H1 (cell line): ENCODE data around the gene SLC12A7. TPM values are rescaled to one million over a fixed set of nuclear protein-coding genes. Genes with fewer than 3 reads are reported as not detected.

Experiments
- CTCF ChIA-PET: fragments of 300-600 bp; sonication (Branson Sonifier 250); formaldehyde crosslinking; loops from one replicate; lab custom pipeline; 2021; ENCODE audit not compliant: partially characterized antibody; lab: Charles Lee
- POLR2A ChIA-PET: fragments of 300-600 bp; sonication (Branson Sonifier 250); formaldehyde crosslinking; loops from one replicate; lab custom pipeline; 2021; ENCODE audit warnings: inconsistent platforms; ENCODE audit not compliant: partially characterized antibody; lab: Charles Lee
- DNase-seq, 2 experiments: peaks; one replicate each; pipeline versions ENCODE4 v3.0.0 to v3.0.0-alpha.2; 2010 to 2022; ENCODE audit warnings: low spot score in 2 of 2, low read depth in 1 of 2, mixed read lengths in 1 of 2
- FAIRE-seq: peaks from 2 replicates; lab custom pipeline; 2011; peaks lifted over from hg19 to GRCh38; lab: Jason Lieb, UNC
- H2AFZ ChIP-seq: 2 replicates; pipeline ENCODE4 v1.8.1; 2012; ENCODE audit warnings: low read length, inconsistent platforms
- H2AK5ac ChIP-seq: 2 replicates; pipeline ENCODE4 v1.6.1; 2013; ENCODE audit warnings: low read depth, low read length
- H2BK120ac ChIP-seq: replicated peaks from 2 replicates; pipeline ENCODE3; 2013; ENCODE audit warnings: low read depth, low read length, inconsistent platforms
- H2BK12ac ChIP-seq: 2 replicates; pipeline ENCODE4 v1.6.1; 2013; ENCODE audit warnings: low read depth, low read length
- H2BK15ac ChIP-seq: 2 replicates; pipeline ENCODE4 v1.6.1; 2013; ENCODE audit warnings: low read length
- H2BK20ac ChIP-seq: 2 replicates; pipeline ENCODE4 v1.6.1; 2013; ENCODE audit warnings: low read length
- H2BK5ac ChIP-seq: 2 replicates; pipeline ENCODE4 v1.6.1; 2013; ENCODE audit warnings: low read depth, low read length
- H3K14ac ChIP-seq: 2 replicates; pipeline ENCODE4 v1.6.1; 2013; ENCODE audit warnings: inconsistent platforms; ENCODE audit not compliant: insufficient read length
- H3K18ac ChIP-seq: 2 replicates; pipeline ENCODE4 v1.6.1; 2013; ENCODE audit warnings: low read length; ENCODE audit errors: extremely low read depth
- H3K23ac ChIP-seq: 2 replicates; pipeline ENCODE4 v1.6.1; 2013; ENCODE audit warnings: inconsistent platforms; ENCODE audit not compliant: insufficient read length
- H3K23me2 ChIP-seq: 2 replicates; pipeline ENCODE4 v1.6.1; 2013; ENCODE audit warnings: low read depth, low read length
- H3K27ac ChIP-seq: 2 replicates; pipeline ENCODE4 v1.6.1; 2011; ENCODE audit warnings: low read depth, low read length, inconsistent platforms
- H3K27me3 ChIP-seq, 4 experiments: replicated peaks in 1 of 4; 1 replicate in 1 of 4; 2 replicates in 3 of 4; pipeline versions ENCODE4 v1.6.1 to v1.8.1; 2011 to 2013; ENCODE audit warnings: low read length in 3 of 4, mild to moderate bottlenecking in 3 of 4, inconsistent platforms in 2 of 4, mixed read lengths in 2 of 4, moderate library complexity in 1 of 4; ENCODE audit not compliant: control insufficient read depth in 3 of 4, insufficient read depth in 3 of 4; ENCODE audit errors: extremely low read depth in 1 of 4
- H3K36me3 ChIP-seq, 4 experiments: 2 replicates each; pipeline versions ENCODE4 v1.6.1 to v1.8.1; 2011 to 2013; ENCODE audit warnings: mild to moderate bottlenecking in 4 of 4, low read length in 3 of 4, moderate library complexity in 2 of 4, control low read depth in 1 of 4, inconsistent platforms in 1 of 4; ENCODE audit not compliant: insufficient read depth in 4 of 4, control insufficient read depth in 2 of 4
- H3K4ac ChIP-seq: replicated peaks from 2 replicates; pipeline ENCODE3; 2013; ENCODE audit warnings: low read length, low read depth, mixed read lengths, inconsistent platforms; ENCODE audit not compliant: insufficient read length
- H3K4me1 ChIP-seq, 4 experiments: replicated peaks in 1 of 4; 1 replicate in 1 of 4; 2 replicates in 3 of 4; pipeline versions ENCODE4 v1.6.1 to v1.8.1; 2011 to 2013; ENCODE audit warnings: low read length in 3 of 4, inconsistent platforms in 2 of 4, mixed read lengths in 1 of 4; ENCODE audit not compliant: insufficient read depth in 4 of 4, control insufficient read depth in 3 of 4
- H3K4me2 ChIP-seq, 2 experiments: 2 replicates each; pipeline versions ENCODE4 v1.6.1 to v1.8.1; 2011 to 2013; ENCODE audit warnings: low read depth in 2 of 2, low read length in 2 of 2, control low read depth in 1 of 2, inconsistent platforms in 1 of 2, mild to moderate bottlenecking in 1 of 2; ENCODE audit not compliant: insufficient read depth in 1 of 2
- H3K4me3 ChIP-seq, 4 experiments: fragments of 200-600, 300-600 bp in 1 of 4; sonication (generic), shearing (Covaris generic), sonication (Bioruptor Twin) in 1 of 4; 2 replicates each; pipeline versions ENCODE4 v1.5.1 to v1.8.1; 2011 to 2016; ENCODE audit warnings: low read length in 4 of 4, low read depth in 3 of 4, control low read depth in 2 of 4, inconsistent platforms in 2 of 4, mild to moderate bottlenecking in 2 of 4, mixed read lengths in 1 of 4, moderate library complexity in 1 of 4; ENCODE audit not compliant: insufficient read depth in 2 of 4; ENCODE audit errors: extremely low read depth in 1 of 4
- H3K56ac ChIP-seq: replicated peaks from 2 replicates; pipeline ENCODE3; 2013; ENCODE audit warnings: low read depth, mild to moderate bottlenecking, mixed read lengths, low read length, inconsistent platforms; ENCODE audit not compliant: insufficient read length
- H3K79me1 ChIP-seq: 2 replicates; pipeline ENCODE4 v1.6.1; 2013; ENCODE audit warnings: low read depth, low read length, control low read depth
- H3K79me2 ChIP-seq, 2 experiments: 2 replicates each; pipeline versions ENCODE4 v1.6.1 to v1.8.1; 2012 to 2013; ENCODE audit warnings: low read length in 2 of 2, mild to moderate bottlenecking in 2 of 2, inconsistent platforms in 1 of 2; ENCODE audit not compliant: insufficient read depth in 2 of 2, control insufficient read depth in 1 of 2
- H3K9ac ChIP-seq, 4 experiments: replicated peaks in 1 of 4; 1 replicate in 1 of 4; 2 replicates in 3 of 4; pipeline versions ENCODE4 v1.6.1 to v1.8.1; 2011 to 2013; ENCODE audit warnings: low read depth in 3 of 4, low read length in 3 of 4, control low read depth in 2 of 4, mild to moderate bottlenecking in 2 of 4, moderate library complexity in 2 of 4, inconsistent platforms in 1 of 4; ENCODE audit errors: extremely low read depth in 1 of 4
- H3K9me3 ChIP-seq, 2 experiments: 2 replicates each; pipeline versions ENCODE4 v1.6.1 to v1.8.1; 2012 to 2013; ENCODE audit warnings: mild to moderate bottlenecking in 2 of 2, moderate library complexity in 2 of 2, control low read depth in 1 of 2, inconsistent platforms in 1 of 2, low read depth in 1 of 2, low read length in 1 of 2, mixed read lengths in 1 of 2; ENCODE audit not compliant: insufficient read depth in 2 of 2
- H4K20me1 ChIP-seq, 2 experiments: replicated peaks in 1 of 2; 2 replicates each; pipeline versions ENCODE3 to v1.8.1; 2011 to 2013; ENCODE audit warnings: inconsistent platforms in 2 of 2, low read length in 2 of 2, mild to moderate bottlenecking in 1 of 2; ENCODE audit not compliant: insufficient read depth in 2 of 2, control insufficient read depth in 1 of 2
- H4K5ac ChIP-seq: 2 replicates; pipeline ENCODE4 v1.6.1; 2013; ENCODE audit warnings: low read length, low read depth, mixed read lengths, inconsistent platforms; ENCODE audit not compliant: insufficient read length
- H4K8ac ChIP-seq: 2 replicates; pipeline ENCODE4 v1.8.0; 2013; ENCODE audit warnings: mild to moderate bottlenecking, moderate library complexity, low read length, inconsistent platforms; ENCODE audit not compliant: insufficient read depth; ENCODE audit errors: extremely low read depth
- H4K91ac ChIP-seq: replicated peaks from 2 replicates; pipeline ENCODE3; 2013; ENCODE audit warnings: low read length, mixed read lengths, inconsistent platforms; ENCODE audit not compliant: insufficient read length
- ASH2L ChIP-seq: fragments of 200-600, 300-600 bp; sonication (generic); IDR thresholded peaks from one replicate; pipeline ENCODE4 v1.7.1; 2017; ENCODE audit warnings: low read length
- BRCA1 ChIP-seq: IDR thresholded peaks from 2 replicates; pipeline ENCODE4 v1.6.1; 2012; ENCODE audit warnings: low read depth, low read length, improper control_type of control experiment
- CEBPB ChIP-seq: IDR thresholded peaks from 2 replicates; pipeline ENCODE4 v1.6.1; 2012; ENCODE audit warnings: low read depth, low read length
- CTBP2 ChIP-seq: IDR thresholded peaks from 2 replicates; pipeline ENCODE4 v1.7.0; 2011; ENCODE audit warnings: borderline replicate concordance, mild to moderate bottlenecking, moderate library complexity, mixed read lengths, low read length; ENCODE audit not compliant: insufficient read depth, insufficient read length
- EP300 ChIP-seq, 2 experiments: IDR thresholded peaks; 1 replicate in 1 of 2; 2 replicates in 1 of 2; pipeline ENCODE4 v1.6.1; 2011 to 2012; ENCODE audit warnings: low read depth in 2 of 2, low read length in 2 of 2, mild to moderate bottlenecking in 2 of 2, borderline replicate concordance in 1 of 2, inconsistent platforms in 1 of 2, moderate library complexity in 1 of 2
- NRF1 ChIP-seq: IDR thresholded peaks from 2 replicates; pipeline ENCODE4 v1.6.1; 2011; ENCODE audit warnings: mild to moderate bottlenecking, low read depth, low read length, improper control_type of control experiment
- PHF8 ChIP-seq: fragments of 200-600 bp; sonication (generic); conservative IDR thresholded peaks from 2 replicates; pipeline ENCODE4 v1.7.1; 2012; ENCODE audit warnings: low read depth, mild to moderate bottlenecking, inconsistent platforms, low read length, moderate library complexity
- RNF2 ChIP-seq: fragments of 200-900, 300-1000 bp; sonication (generic); IDR thresholded peaks from 2 replicates; pipeline ENCODE4 v1.7.1; 2016; ENCODE audit warnings: borderline replicate concordance, low read depth, mild to moderate bottlenecking, antibody characterized with exemption, low read length; ENCODE audit not compliant: poor library complexity, severe bottlenecking; ENCODE audit errors: missing control alignments
- RXRA ChIP-seq: IDR thresholded peaks from 2 replicates; pipeline ENCODE4 v1.6.1; 2011; ENCODE audit warnings: low read depth, mild to moderate bottlenecking, low read length, moderate library complexity; ENCODE audit not compliant: insufficient read depth
- SRF ChIP-seq: IDR thresholded peaks from 2 replicates; pipeline ENCODE4 v1.6.1; 2011; ENCODE audit warnings: mild to moderate bottlenecking, low read depth, low read length, moderate library complexity
- SUZ12 ChIP-seq: fragments of 200-600 bp; sonication (generic); IDR thresholded peaks from 2 replicates; pipeline ENCODE4 v1.6.1; 2012; ENCODE audit warnings: mild to moderate bottlenecking, inconsistent platforms, low read length, moderate library complexity, mixed read lengths
- WGBS, 2 experiments: shearing (Covaris generic) in 1 of 2; methylation state at CpG; one replicate each; pipeline versions ENCODE4 v1.1.6 to v1.1.7; 2013 to 2015; ENCODE audit warnings: low lambda C conversion rate in 2 of 2, mixed read lengths in 2 of 2, inconsistent platforms in 1 of 2, low coverage in 1 of 2, missing lambda C conversion rate in 1 of 2; ENCODE audit not compliant: insufficient replicate concordance in 2 of 2, insufficient coverage in 1 of 2, insufficient read length in 1 of 2; ENCODE audit errors: extremely low coverage in 1 of 2, missing lambda C conversion rate in 1 of 2; 5-methylcytosine and 5-hydroxymethylcytosine counted together
- polyA plus RNA-seq, 7 experiments: library from polyadenylated mRNA; depleted of rRNA in 3 of 7; stranded (reverse) in 5 of 7; unstranded in 2 of 7; fragments of >200 nt in 5 of 7; fragments of 200-250 nt in 2 of 7; gene quantifications; 1 replicate in 5 of 7; 2 replicates in 1 of 7; 4 replicates in 1 of 7; pipeline versions ENCODE4 v1.2.1 to v1.2.3, GENCODE V29; 2011 to 2013; ENCODE audit warnings: missing spikeins in 2 of 7, mixed read lengths in 2 of 7
- total RNA-seq: library from RNA; stranded (reverse); fragmentation: NEBNext Ultra II Directional; extraction: Animal tissue kit (Norgen Biotek cat#: 25700); gene quantifications from 2 replicates; pipeline ENCODE4 v1.2.1, GENCODE V29; 2021

SLC12A7 gene
- total and polyA plus RNA-seq, 2 of the 8 experiments (the other 6 are each of a cell fraction or from before 2014, with no cell fraction given) = 23.5 to 39.7 TPM

- Histone ChIP-seq H2BK15ac (no peak overlapping the region), H4K20me1 (peaks cover 8 to 18% of the 10 kb centered on the region in 2 experiments), H3K23me2 (peaks cover 8% of the 10 kb centered on the region; the same call in 1 of the 2 replicates), H3K4ac (no peak overlapping the region), H3K14ac (no peak overlapping the region), H3K18ac (no peak overlapping the region), H3K27ac (no peak overlapping the region), H3K27me3 (no peaks in the 10 kb centered on the region), H3K9ac (no peak overlapping the region), H3K36me3 (peaks cover 6 to 28% (median 17%) of the 10 kb centered on the region in 4 experiments), H2BK20ac (no peak overlapping the region), H2BK120ac (no peak overlapping the region), H2BK5ac (0 out of 2 replicates have a peak overlapping the region, but pooled peaks have one; percentile 52), H3K4me3 (no peak overlapping the region), H3K4me1 (no peaks in the 10 kb centered on the region; a peak in 1 of 7 replicates), H3K79me2 (no peaks in the 10 kb centered on the region), H4K91ac (no peak overlapping the region), H4K8ac (no peak overlapping the region; the same call in 1 of the 2 replicates), H3K23ac (no peak overlapping the region), H3K79me1 (no peaks in the 10 kb centered on the region; the same call in 1 of the 2 replicates), H3K56ac (no peak overlapping the region), H3K9me3 (no peaks in the 10 kb centered on the region), H3K4me2 (no peak overlapping the region), H2AFZ (no peak overlapping the region), H2BK12ac (no peak overlapping the region), H4K5ac (no peak overlapping the region), H2AK5ac (no peak overlapping the region)
- DNase-seq (no peak), FAIRE-seq (no peak)
- ChIA-PET POLR2A (interaction anchor here (1.5 kb wide), 1 partner anchor 15 kb away, joined by 4 read pairs; no protein-coding TSS in a partner anchor), CTCF (interaction anchor here (1.1 to 1.8 kb wide), 8 partner anchors 13 to 150 kb away, joined by 3 to 10 read pairs (median 4); no protein-coding TSS in a partner anchor)
- WGBS, 2 experiments = 91% methylated on average over 27 of the region's 29 CpGs; no CpG with 5 or more reads in 1 of the 2 experiments
- TF ChIP-seq NRF1 = no peak
- no peak for TF ChIP-seq RNF2
- TF ChIP-seq PHF8 = no peak
- TF ChIP-seq BRCA1 = no peak
- TF ChIP-seq EP300 (IDR thresholded peaks at IDR 0.05; ENCODE audit: borderline replicate concordance in 1 of 2, low read depth in 2 of 2, low read length in 2 of 2) = no peak
- TF ChIP-seq RXRA = no peak
- TF ChIP-seq ASH2L = no peak
- no peak for TF ChIP-seq CEBPB
- no peak for TF ChIP-seq CTBP2
- TF ChIP-seq SRF = no peak
- TF ChIP-seq SUZ12 = no peak
Observed at GRCh38 chr5:1052641-1053390, 59.0 kb downstream of the SLC12A7 start.
